Stomach (tissue), 4 donors: ENCODE measurements around the gene BRF1.

Experiments
- POLR2AphosphoS5 ChIP-seq, 3 donors: sonication (generic); formaldehyde crosslinking; IDR thresholded peaks; one replicate each; pipeline ENCODE4 v1.6.1; 2016; ENCODE audit warnings: antibody characterized with exemption in 3 of 3
- TF ChIP-seq, protein P1 (sequence below), 7 experiments: fragments of 450-650 bp in 4 of 7; fragments of 200-600 bp in 3 of 7; sonication (generic) in 3 of 7; IDR thresholded peaks; one replicate each; pipeline ENCODE4 v1.5.1; 2016 to 2019; ENCODE audit warnings: antibody characterized with exemption in 7 of 7, control low read depth in 2 of 7, mild to moderate bottlenecking in 1 of 7

DNA sequence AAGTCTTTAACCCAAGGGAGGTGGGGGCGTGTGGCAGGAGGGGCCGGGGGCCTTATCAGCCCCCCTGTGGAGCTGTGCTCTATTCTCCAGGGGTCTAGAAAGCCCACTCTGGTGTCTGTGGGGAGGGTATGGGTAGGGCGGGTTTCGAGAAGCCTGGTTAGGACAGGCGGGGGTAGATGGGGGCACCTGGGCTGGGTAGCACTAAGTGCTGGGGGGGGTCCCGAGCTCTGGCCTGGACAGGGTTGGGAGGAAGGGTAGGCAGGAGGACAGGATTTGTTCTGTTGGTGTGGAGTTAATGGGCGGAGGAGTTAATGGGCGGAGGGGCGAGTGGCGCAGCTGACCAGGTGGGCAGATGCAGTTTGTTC, 15.8 kb upstream of the BRF1 start:
- TF ChIP-seq, protein P1, sequence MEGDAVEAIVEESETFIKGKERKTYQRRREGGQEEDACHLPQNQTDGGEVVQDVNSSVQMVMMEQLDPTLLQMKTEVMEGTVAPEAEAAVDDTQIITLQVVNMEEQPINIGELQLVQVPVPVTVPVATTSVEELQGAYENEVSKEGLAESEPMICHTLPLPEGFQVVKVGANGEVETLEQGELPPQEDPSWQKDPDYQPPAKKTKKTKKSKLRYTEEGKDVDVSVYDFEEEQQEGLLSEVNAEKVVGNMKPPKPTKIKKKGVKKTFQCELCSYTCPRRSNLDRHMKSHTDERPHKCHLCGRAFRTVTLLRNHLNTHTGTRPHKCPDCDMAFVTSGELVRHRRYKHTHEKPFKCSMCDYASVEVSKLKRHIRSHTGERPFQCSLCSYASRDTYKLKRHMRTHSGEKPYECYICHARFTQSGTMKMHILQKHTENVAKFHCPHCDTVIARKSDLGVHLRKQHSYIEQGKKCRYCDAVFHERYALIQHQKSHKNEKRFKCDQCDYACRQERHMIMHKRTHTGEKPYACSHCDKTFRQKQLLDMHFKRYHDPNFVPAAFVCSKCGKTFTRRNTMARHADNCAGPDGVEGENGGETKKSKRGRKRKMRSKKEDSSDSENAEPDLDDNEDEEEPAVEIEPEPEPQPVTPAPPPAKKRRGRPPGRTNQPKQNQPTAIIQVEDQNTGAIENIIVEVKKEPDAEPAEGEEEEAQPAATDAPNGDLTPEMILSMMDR (IDR thresholded peaks at IDR 0.05) = no peak
- no peak for TF ChIP-seq POLR2AphosphoS5 (IDR thresholded peaks at IDR 0.05)
